PC-9 (cell line): ENCODE results near the gene CLECL1. TPM values are rescaled to one million over a fixed set of nuclear protein-coding genes. Genes with fewer than 3 reads are reported as not detected.

Source experiments
- BruUV-seq: library from RNA; stranded (reverse); fragments of 400-500 nt; replicated peaks from 2 replicates; lab custom pipeline; 2021; lab: Mats Ljungman, UMichigan
- CTCF ChIA-PET: fragments of 300-600 bp; sonication (Branson Sonifier 250); formaldehyde crosslinking; loops from one replicate; lab custom pipeline; 2022; ENCODE audit warnings: antibody characterized with exemption; lab: Charles Lee
- POLR2A ChIA-PET: fragments of 300-600 bp; sonication (Branson Sonifier 250); formaldehyde crosslinking; loops from one replicate; lab custom pipeline; 2022; ENCODE audit warnings: antibody characterized with exemption; ENCODE audit not compliant: unreplicated experiment; lab: Charles Lee
- DNase-seq, 2 experiments: peaks; one replicate each; pipeline versions ENCODE4 v3.0.0 to v3.0.0-alpha.2; 2015 to 2022; ENCODE audit warnings: mixed read lengths in 1 of 2
- H2AFZ ChIP-seq: fragments of 200-600 bp; sonication (generic); 2 replicates; pipeline ENCODE4 v1.8.1; 2017; ENCODE audit warnings: antibody characterized with exemption
- H3F3A ChIP-seq: fragments of 200-600 bp; sonication (generic); 2 replicates; pipeline ENCODE4 v1.8.1; 2017; ENCODE audit warnings: antibody characterized with exemption, mild to moderate bottlenecking, low read depth; ENCODE audit not compliant: insufficient read depth
- H3K27ac ChIP-seq: fragments of 200-600 bp; sonication (generic); 2 replicates; pipeline ENCODE4 v1.6.1; 2016; ENCODE audit warnings: mixed run types
- H3K27me3 ChIP-seq: fragments of 200-600 bp; sonication (generic); 2 replicates; pipeline ENCODE4 v1.6.1; 2016; ENCODE audit warnings: low read depth, mixed run types; ENCODE audit not compliant: insufficient read depth
- H3K36me3 ChIP-seq: fragments of 200-600 bp; sonication (generic); 2 replicates; pipeline ENCODE4 v1.6.1; 2016; ENCODE audit warnings: low read depth, mixed run types
- H3K4me1 ChIP-seq: fragments of 200-600 bp; sonication (generic); replicated peaks from 2 replicates; pipeline ENCODE4 v1.6.1; 2016; ENCODE audit warnings: mixed run types; ENCODE audit not compliant: insufficient read depth
- H3K4me2 ChIP-seq: fragments of 200-600 bp; sonication (generic); 2 replicates; pipeline ENCODE4 v1.6.1; 2017; ENCODE audit warnings: mixed run types
- H3K4me3 ChIP-seq: fragments of 200-600 bp; sonication (generic); 2 replicates; pipeline ENCODE4 v1.6.1; 2016; ENCODE audit warnings: mixed run types
- H3K79me2 ChIP-seq: fragments of 200-600 bp; sonication (generic); 2 replicates; pipeline ENCODE4 v1.6.1; 2017; ENCODE audit warnings: low read depth, mixed run types
- H3K9me2 ChIP-seq: fragments of 200-600 bp; sonication (generic); 2 replicates; pipeline ENCODE4 v1.8.1; 2017; ENCODE audit warnings: mild to moderate bottlenecking; ENCODE audit not compliant: insufficient read depth
- H3K9me3 ChIP-seq: fragments of 200-600 bp; sonication (generic); 2 replicates; pipeline ENCODE4 v1.8.1; 2016; ENCODE audit warnings: low read depth; ENCODE audit not compliant: insufficient read depth
- H4K20me1 ChIP-seq: fragments of 200-600 bp; sonication (generic); 2 replicates; pipeline ENCODE4 v1.8.1; 2017; ENCODE audit not compliant: insufficient read depth
- CTCF ChIP-seq: fragments of 200-600 bp; sonication (generic); conservative IDR thresholded peaks from 2 replicates; pipeline ENCODE4 v1.6.1; 2017; ENCODE audit warnings: mixed run types, antibody characterized with exemption, mild to moderate bottlenecking, moderate library complexity
- EZH2 ChIP-seq: fragments of 200-600 bp; sonication (generic); IDR thresholded peaks from 2 replicates; pipeline ENCODE4 v1.8.0; 2017; ENCODE audit warnings: antibody characterized with exemption, low read depth
- intact Hi-C: fragments of 100-400 bp; cut with micrococcal nuclease; formaldehyde crosslinking; loops from one replicate; pipeline ENCODE4 v1.10.0; 2022; ENCODE audit not compliant: unreplicated experiment
- total RNA-seq: library from RNA; stranded (reverse); gene quantifications from 2 replicates; pipeline ENCODE4 v1.2.3, GENCODE V29; 2021

CLECL1 gene
- total RNA-seq, 1 experiment from 2014 or later = not detected

- H2AFZ ChIP-seq = no peak overlapping the region
- no peak overlapping the region for H3K4me3 ChIP-seq
- ChIA-PET POLR2A (interaction anchor here (0.6 kb wide), 1 partner anchor 454 kb away, joined by 5 read pairs; no protein-coding TSS in a partner anchor), CTCF (interaction anchor here (1.4 kb wide), 1 partner anchor 16 kb away, joined by 3 read pairs; no protein-coding TSS in a partner anchor)
- H3K79me2 ChIP-seq = no peaks in the 10 kb centered on the region
- H3K9me2 ChIP-seq = no peaks in the 10 kb centered on the region
- no peak overlapping the region for H3K27ac ChIP-seq
- no peaks in the 10 kb centered on the region for H4K20me1 ChIP-seq
- intact Hi-C loops = no loop called here
- no peaks in the 10 kb centered on the region for H3K27me3 ChIP-seq
- BruUV-seq = no TSS peak
- TF ChIP-seq EZH2 = no peak
- no peak for TF ChIP-seq CTCF
- H3K9me3 ChIP-seq = no peaks in the 10 kb centered on the region
- H3K4me2 ChIP-seq = no peak overlapping the region
- peaks cover 13% of the 10 kb centered on the region for H3K4me1 ChIP-seq
- DNase-seq = no peak
- H3K36me3 ChIP-seq = no peaks in the 10 kb centered on the region
- no peaks in the 10 kb centered on the region for H3F3A ChIP-seq
These were observed 4.2 kb upstream of the CLECL1 start for GRCh38 chr12:9736936-9737705.

GRCh38 chr12:9735601-9736000 lies 2.7 kb upstream of the CLECL1 start:
- no peak overlapping the region for H2AFZ ChIP-seq
- POLR2A ChIA-PET = no interaction called here
- no TSS peak for BruUV-seq
- CTCF ChIA-PET = no interaction called here
- H3K36me3 ChIP-seq = no peaks in the 10 kb centered on the region
- H3K27me3 ChIP-seq = no peaks in the 10 kb centered on the region
- no peaks in the 10 kb centered on the region for H3K79me2 ChIP-seq
- H3K9me3 ChIP-seq = no peaks in the 10 kb centered on the region
- no peak overlapping the region for H3K4me2 ChIP-seq
- H3K4me3 ChIP-seq = no peak overlapping the region
- H3F3A ChIP-seq = no peaks in the 10 kb centered on the region
- H3K4me1 ChIP-seq = 0 out of 2 replicates have a peak, but pooled peaks cover 5% of the 10 kb centered on the region
- no peaks in the 10 kb centered on the region for H4K20me1 ChIP-seq
- intact Hi-C loops = no loop called here
- DNase-seq = no peak
- no peaks in the 10 kb centered on the region for H3K9me2 ChIP-seq
- TF ChIP-seq EZH2 (no peak), CTCF (no peak)
- no peak overlapping the region for H3K27ac ChIP-seq

GRCh38 chr12:9731797-9732196 lies 1.1 kb downstream of the CLECL1 start:
- Histone ChIP-seq H3F3A (no peaks in the 10 kb centered on the region), H3K79me2 (no peaks in the 10 kb centered on the region), H3K9me2 (no peaks in the 10 kb centered on the region), H3K4me1 (peaks cover 8% of the 10 kb centered on the region; the same call in 1 of the 2 replicates), H3K4me3 (no peak overlapping the region), H3K36me3 (no peaks in the 10 kb centered on the region), H3K9me3 (no peaks in the 10 kb centered on the region), H3K27me3 (no peaks in the 10 kb centered on the region), H2AFZ (no peak overlapping the region), H3K4me2 (no peak overlapping the region), H4K20me1 (no peaks in the 10 kb centered on the region), H3K27ac (no peak overlapping the region)
- intact Hi-C loops = no loop called here
- no peak for DNase-seq
- POLR2A ChIA-PET = no interaction called here
- BruUV-seq = no TSS peak
- CTCF ChIA-PET = no interaction called here
- no peak for TF ChIP-seq CTCF
- TF ChIP-seq EZH2 = no peak
